Regular cardiac myocyte (primary cell): ENCODE data around the gene NDUFB10. TPM values are rescaled to one million over a fixed set of nuclear protein-coding genes. Genes with fewer than 3 reads are reported as not detected.

Source experiments
- total RNA-seq: library from RNA; depleted of rRNA; stranded (reverse); fragments of >200 nt; gene quantifications from 2 replicates; pipeline ENCODE4 v1.2.3, GENCODE V29; 2014

Gene NDUFB10
- total RNA-seq, result 84.0 and 160 TPM in 2 replicates

DNA sequence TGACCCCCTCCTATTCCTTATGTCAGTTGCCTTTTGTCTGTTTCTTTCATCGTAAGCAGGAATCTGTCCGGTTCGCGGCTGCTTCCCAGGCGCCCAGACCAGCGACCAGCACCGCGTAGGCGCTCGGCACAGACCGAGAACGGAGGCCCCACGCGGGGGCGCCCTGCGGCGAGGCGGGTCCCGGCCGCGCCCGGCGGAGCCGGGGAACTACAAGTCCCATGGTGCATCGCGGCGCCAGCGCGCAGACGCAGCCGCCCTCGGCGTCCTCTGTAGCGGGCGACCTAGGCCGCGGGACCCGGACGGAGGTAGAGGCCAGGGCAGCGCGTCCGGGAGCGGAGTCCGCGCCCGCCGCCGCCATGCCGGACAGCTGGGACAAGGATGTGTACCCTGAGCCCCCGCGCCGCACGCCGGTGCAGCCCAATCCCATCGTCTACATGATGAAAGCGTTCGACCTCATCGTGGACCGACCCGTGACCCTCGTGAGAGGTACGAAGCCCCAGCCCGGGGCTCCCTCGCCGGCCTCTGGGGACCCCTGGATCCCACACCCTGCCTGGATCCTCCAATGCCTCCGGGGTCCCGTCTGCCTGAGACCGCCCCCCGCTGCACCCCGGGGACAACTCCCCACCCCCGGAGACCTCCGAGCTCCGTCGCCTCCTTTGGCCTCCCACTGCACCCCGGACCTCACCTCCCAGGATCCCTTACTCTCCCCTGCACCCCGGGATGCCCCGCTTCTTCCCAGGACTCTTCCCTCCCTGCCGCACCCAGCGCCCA, at the start of gene NDUFB10:
NDUFB10 (plus strand) TSS at position 270 of the 771 bp plus-strand sequence; CDS start at position 357, 87 bp downstream.

DNA sequence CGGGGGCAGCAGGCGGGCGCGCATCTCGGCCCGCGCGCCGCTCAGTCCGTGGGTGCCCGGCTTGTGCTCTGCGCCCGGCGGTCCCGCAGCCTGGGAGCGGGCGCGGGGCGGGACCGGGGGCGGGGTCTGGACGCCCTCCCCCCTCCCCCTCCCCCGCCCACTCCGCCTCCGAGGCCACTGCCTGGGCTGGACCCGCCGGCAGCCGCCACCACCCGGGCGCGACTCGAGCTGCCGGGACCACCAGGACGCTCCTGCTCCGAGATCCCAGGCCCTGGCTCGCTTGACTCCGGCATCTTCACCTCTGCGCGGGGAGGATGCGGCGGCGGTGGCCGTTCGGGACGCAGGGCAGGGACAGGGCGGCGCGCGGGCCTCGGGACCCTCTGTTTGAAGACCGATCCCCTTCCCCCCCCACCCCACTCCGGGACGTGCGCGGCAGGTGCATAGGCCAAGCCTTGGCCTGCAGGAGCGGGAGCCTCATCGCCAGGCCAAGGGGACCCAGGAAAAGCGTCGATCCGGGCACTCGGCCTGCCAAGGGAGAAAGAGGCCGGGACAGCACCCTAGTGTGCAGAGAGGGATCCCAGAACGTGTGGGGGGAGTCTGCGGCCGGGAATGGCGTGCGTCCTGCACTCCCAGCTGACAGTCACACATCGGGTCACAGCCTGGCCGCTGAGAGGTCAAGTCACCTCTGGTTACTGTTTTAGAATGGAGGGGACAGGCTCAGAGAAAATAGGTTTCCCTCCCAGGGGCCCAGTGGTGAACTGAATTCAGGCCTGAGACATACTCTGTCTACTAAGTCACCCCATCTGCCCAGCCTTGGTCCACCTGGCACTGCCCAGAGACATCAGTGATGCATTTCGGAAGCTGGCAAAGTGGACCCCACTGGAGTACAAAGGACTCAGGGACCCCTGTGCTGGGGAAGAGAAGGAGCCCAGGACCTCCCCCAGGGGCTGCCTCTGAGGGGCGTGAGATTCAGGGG, 40.7 kb upstream of the NDUFB10 start, which contains the start of gene HS3ST6:
HS3ST6 (minus strand) TSS at position 65 of the 976 bp plus-strand sequence. CDS start 92 bp downstream, outside the sequence.

DNA sequence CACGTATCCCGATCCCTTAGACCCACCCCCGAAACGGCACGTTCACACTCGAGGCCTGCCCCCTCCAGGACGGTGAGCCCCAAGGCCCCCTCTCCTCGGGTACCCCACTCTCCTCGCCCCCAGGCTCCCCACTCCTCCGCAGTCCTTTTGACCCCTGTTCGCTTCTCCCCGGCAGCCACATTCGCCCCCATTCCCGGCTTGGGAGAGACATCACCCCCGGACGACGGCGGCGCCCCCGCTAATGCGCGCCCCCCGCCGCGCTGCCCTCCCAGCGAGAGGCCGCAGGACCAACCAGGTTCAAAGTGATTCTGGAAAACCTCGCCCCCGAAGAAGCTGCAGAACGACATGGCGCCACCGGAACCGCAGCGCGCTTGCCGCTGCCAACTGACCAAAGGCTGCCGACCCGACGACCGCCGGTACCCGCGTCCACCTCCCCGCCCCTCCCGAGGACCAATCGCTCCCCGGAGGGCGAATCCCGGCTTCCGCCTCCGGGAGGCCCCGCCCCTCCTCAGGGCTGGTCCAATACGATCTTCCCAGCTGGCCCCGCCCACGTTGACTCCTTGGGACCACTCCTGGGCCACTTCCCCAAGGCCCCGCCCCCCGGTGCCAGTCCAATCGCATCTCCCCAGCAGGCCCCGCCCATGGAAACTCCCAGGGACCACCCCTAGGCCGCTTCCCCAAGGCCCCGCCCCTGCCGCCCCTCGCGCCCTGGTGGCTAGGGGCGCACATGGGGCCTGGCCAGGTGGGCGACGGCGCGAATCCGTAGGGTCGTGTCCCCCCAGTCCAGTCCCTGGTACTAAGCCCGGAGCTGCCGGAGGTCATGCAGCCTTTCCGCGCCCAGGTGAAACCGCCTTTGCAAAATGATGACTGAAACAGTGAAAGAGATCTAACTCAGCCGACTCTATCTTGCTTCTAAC, 16.3 kb upstream of the NDUFB10 start, which contains the start of gene MSRB1:
MSRB1 (minus strand) TSS at position 390 of the 917 bp plus-strand sequence; CDS start at position 347, 43 bp downstream.

DNA sequence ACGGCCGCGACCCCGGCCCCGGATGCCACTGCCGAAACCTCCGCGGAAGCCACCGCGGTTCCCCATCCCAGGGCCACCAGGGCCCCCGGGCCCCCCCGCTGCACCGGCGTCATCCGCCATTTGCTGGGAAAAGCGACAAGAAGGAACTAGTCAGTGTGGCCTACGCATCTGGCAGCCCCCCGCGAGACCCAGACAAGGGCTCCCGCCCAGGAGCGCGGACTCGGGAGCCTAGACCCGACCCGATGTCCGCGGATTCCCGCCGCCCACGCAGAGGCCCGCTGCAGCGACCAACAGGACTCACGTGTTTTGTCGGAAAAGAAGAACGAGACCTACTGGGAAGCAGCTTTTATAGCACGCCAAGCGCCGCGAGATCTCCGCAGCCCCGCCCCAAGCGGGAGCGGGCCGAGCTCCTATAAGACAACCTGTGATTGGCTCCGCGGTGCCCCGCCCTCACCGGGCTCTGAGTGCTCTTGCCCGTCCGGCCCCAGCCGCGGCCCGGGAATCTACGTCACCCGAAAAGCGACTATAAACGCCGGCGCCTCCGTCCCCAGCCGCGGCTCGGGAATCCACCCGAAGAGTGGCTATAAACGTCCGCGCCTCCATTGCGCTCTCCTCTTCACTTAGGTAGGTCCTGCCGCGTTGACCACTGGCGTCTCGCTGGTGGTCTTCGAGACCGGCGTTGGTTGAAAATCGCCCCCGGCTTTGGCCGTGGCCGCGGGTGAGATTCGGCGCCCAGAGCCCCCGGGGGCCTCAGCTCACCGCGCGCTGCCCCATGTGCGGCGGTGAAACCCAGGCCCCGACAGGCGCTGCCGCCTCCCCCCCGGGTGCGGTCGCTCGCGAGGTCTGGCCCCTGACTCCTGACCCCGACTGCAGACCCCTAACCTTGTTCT, 5.4 kb downstream of the NDUFB10 start, which contains the start of gene RPS2:
RPS2 (minus strand) TSS at position 321 of the 890 bp plus-strand sequence; CDS start at position 120, 201 bp downstream.

DNA sequence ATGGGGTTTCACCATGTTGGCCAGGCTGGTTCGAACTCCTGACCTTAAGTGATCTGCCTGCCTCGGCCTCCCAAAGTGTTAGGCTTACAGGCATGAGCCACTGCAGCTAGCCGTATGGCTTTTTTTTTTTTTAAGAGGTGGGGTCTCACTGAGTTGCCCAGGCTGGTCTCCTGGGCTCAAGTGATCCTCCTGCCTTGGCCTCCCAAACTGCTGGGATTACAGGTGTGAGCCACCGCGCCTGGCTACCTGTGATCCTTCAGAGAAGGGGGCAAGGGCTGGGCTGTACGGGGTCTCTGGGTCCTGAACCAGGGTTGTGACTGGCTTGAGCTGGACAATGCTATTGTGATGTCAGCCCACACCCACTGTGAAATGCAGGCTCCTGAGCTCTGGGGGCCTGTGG, 7.1 kb downstream of the NDUFB10 start, which contains the start of gene RNF151:
RNF151 (plus strand) TSS at position 397 of the 400 bp plus-strand sequence. CDS start 26 bp downstream, outside the sequence.

DNA sequence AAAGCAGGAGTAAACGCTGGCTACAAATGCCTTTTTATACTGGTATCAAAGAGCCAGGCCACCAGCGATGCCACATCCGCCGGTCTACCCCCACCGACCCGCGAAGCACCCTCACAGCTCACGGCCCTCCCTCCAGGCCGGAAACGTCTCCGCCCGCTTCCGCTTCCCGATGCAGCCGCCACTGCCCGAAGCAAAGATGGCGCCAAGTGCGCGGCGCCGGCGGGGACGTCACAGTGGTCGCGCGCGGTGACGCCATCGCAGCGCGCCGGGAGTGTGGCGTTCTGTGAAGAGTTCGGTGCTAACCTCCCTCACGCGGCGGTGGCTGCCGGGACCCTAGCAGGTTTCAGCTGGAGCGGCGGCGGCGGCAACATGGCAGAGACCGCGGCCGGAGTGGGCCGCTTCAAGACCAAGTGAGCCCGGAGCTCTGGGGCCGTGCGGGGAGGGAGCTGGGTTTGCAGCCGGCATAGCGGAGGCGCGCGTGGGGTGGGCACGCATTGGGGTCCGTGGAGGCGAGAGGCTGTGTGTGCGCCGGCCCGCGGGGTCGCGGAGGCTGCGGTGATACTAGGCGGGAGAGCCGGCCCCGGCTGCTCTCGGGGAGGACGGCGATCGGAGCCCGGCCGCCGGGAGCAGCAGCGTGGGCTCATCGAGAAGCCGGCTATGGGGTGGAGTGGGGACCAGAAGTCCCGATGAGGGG, 12.6 kb downstream of the NDUFB10 start, which contains the start of gene TBL3:
TBL3 (plus strand) TSS at position 258 of the 694 bp plus-strand sequence; CDS start at position 370, 112 bp downstream.

DNA sequence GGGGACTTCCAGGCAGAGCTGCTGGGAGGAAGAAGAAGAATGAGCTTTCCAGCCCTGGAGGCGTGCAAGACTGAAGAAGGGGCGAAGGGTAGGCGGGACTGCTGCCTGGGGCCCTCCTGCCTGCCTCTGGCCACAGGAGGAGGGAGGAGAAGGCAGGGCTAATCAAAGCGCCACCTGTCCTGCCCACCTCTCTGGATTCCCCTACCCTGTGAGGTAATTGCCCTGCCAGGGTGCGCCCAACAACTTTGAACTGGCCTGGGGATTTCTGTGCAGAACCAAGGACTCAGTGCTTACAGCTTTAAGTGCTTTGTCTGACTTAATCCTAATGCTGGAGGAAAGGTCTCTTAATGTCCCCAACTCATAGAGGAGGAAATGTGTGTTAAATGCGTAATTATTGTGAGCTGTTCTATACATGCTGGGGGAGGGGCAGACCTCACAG, 22.1 kb downstream of the NDUFB10 start, which contains the start of gene NOXO1:
NOXO1 (minus strand) TSS at position 72 of the 439 bp plus-strand sequence. CDS start 290 bp downstream, outside the sequence.

DNA sequence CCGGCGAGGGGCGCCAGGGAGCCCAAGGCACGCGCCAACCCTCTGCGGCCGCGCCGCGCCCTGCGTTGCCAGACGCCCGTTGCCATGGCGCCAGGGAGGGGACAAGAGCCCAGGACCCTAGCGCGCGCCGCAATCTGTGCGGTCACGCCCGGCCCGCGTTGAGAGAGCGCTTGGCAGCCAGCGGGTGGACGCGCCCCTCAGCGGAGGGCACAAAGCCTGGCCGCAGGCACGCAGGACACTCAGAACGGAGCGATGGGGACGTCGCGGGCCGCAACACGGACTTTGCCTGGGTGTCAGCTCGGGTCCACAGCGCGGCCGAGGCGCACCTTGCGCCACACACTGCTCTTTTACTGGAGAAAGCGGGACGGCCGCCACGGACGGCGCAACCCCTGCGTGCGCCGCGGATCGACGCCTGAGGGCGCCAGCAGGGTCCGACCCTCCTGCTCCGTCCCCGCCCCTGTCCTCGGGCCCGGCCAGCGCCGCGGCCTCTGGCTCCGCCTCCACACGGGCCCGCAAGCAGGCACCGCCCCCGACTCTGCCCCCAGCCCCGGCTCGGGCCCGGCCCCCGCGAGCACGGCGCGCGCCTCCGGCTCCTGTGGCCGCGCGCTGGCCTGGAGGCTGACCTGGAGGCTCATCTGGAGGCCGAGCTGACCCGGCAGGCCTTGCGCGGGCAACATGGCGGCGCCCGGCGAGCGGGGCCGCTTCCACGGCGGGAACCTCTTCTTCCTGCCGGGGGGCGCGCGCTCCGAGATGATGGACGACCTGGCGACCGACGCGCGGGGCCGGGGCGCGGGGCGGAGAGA, 24.4 kb downstream of the NDUFB10 start, which contains the start of gene GFER:
GFER (plus strand) TSS at position 650 of the 803 bp plus-strand sequence; CDS start at position 676, 26 bp downstream.

DNA sequence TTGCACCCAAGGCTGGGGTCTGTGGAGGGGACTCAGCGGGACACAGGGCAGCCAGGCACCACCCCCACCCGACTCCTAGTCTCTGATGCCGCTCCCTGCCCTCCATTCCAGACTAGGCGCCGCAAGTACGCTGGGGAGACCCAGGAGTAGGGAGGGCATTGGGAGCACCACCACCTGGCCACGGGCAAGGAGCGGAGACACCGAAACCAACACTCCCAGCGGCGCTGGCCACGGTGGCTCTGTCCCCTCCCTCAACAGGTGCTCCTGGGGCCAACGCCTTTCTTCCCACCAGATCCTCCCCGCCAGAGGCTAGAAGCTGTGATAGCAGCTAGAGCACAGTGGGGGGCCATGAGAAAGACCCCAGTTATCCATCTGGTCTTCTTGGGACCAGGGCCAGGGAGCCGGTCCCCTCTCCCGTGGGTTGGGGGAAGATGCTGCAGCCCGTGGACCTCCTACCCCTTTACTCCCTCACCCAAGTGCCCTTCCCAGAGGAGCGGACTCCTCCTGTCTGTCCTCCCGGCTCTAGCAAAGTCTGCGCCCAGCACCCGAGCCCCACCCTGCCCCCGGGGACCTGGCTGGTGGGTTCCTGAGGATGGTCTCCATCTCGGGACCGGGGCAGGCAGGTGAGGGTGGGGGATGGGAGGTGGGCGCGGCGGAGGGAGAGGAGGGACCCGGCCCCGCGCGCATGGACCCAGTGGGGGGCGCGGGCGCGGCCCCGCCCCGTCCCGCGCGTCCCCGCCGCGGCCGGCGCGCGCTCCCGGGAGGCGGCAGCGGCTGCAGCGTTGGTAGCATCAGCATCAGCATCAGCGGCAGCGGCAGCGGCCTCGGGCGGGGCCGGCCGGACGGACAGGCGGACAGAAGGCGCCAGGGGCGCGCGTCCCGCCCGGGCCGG, 30.1 kb downstream of the NDUFB10 start, which contains the start of gene SYNGR3:
SYNGR3 (plus strand) TSS at position 762 of the 892 bp plus-strand sequence. CDS start 133 bp downstream, outside the sequence.

DNA sequence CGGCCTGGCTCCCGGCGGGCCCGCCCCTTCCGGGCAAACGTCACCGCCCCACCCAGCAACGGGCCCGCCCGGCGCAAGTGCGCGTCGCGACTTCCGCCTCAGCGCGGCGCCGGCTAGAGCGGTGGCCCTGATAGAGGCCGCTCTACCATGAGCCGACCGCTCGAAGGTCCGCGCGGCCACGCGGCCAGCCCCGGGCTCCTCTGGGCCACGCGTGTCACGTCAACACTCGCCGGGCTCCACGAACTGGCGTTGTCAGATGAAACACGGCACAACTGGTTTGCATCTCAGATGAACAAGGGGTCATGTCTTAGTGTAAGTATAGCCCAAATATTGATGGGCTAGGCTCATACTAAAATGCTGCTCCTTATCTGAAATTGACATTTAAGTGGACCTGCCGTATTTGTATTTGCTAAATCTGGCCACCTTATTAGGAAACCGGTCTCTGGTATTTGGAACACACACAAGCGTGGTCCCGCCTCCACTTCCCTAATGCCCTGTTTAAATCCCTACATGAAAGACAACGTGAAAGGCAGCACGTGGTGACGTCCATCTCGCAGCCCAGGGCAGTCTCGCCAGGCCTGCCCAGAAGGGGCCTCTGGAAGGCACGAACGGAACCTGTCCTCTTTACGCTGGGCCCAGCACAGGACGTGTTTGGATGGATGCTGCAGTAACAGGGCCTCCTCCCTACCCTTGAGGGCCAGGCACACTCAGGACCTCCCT, 50.6 kb downstream of the NDUFB10 start, which contains the start of gene ZNF598:
ZNF598 (minus strand) TSS at position 31 of the 720 bp plus-strand sequence.

Other genes starting within 250 kb of the NDUFB10 start
- gene NME3, start 188.0 kb upstream of the NDUFB10 start, total RNA-seq, result 71.9 and 85.4 TPM in 2 replicates
- 7.7 and 9.6 TPM in 2 replicates for gene EME2, start 186.7 kb upstream of the NDUFB10 start, total RNA-seq
- 45.1 and 90.1 TPM in 2 replicates for gene MRPS34, start 186.4 kb upstream of the NDUFB10 start, total RNA-seq
- 21.5 and 37.5 TPM in 2 replicates for gene SPSB3, start 177.0 kb upstream of the NDUFB10 start, total RNA-seq
- gene NUBP2, start 176.6 kb upstream of the NDUFB10 start, total RNA-seq, result 52.7 and 84.4 TPM in 2 replicates
- gene IGFALS, start 165.8 kb upstream of the NDUFB10 start, total RNA-seq, result not detected in 2 replicates
- 70.5 and 79.0 TPM in 2 replicates for gene HAGH, start 132.7 kb upstream of the NDUFB10 start, total RNA-seq
- gene FAHD1, start 132.3 kb upstream of the NDUFB10 start, total RNA-seq, result 62.6 and 71.5 TPM in 2 replicates
- 0.28 TPM in 1 of 2 replicates, not detected in the other for gene MEIOB, start 87.4 kb upstream of the NDUFB10 start, total RNA-seq
- not detected in 2 replicates for gene HS3ST6, start 41.1 kb upstream of the NDUFB10 start, total RNA-seq
- 3.1 and 11.5 TPM in 2 replicates for gene MSRB1, start 16.3 kb upstream of the NDUFB10 start, total RNA-seq
- under 0.01 TPM in 1 of 2 replicates, not detected in the other for gene RPL3L, start 4.8 kb upstream of the NDUFB10 start, total RNA-seq
- gene RPS2, start 5.3 kb downstream of the NDUFB10 start, total RNA-seq, result 1,090 and 2,696 TPM in 2 replicates
- not detected in 2 replicates for gene RNF151, start 7.3 kb downstream of the NDUFB10 start, total RNA-seq
- gene TBL3, start 12.5 kb downstream of the NDUFB10 start, total RNA-seq, result 27.1 and 56.0 TPM in 2 replicates
- under 0.01 TPM in 1 of 2 replicates, not detected in the other for gene NOXO1, start 21.9 kb downstream of the NDUFB10 start, total RNA-seq
- 9.0 and 10.2 TPM in 2 replicates for gene GFER, start 24.7 kb downstream of the NDUFB10 start, total RNA-seq
- gene SYNGR3, start 30.4 kb downstream of the NDUFB10 start, total RNA-seq, result 2.3 and 2.8 TPM in 2 replicates
- 8.5 and 21.1 TPM in 2 replicates for gene ZNF598, start 50.3 kb downstream of the NDUFB10 start, total RNA-seq
- gene NPW, start 60.2 kb downstream of the NDUFB10 start, total RNA-seq, result 0.28 and 0.58 TPM in 2 replicates
- 20.6 and 41.8 TPM in 2 replicates for gene NHERF2, start 67.4 kb downstream of the NDUFB10 start, total RNA-seq
- 20.6 and 28.9 TPM in 2 replicates for gene NTHL1, start 88.3 kb downstream of the NDUFB10 start, total RNA-seq
- 35.9 and 45.7 TPM in 2 replicates for gene TSC2, start 88.4 kb downstream of the NDUFB10 start, total RNA-seq
- gene PKD1, start 176.4 kb downstream of the NDUFB10 start, total RNA-seq, result 96.4 and 129 TPM in 2 replicates
- 0.56 and 0.58 TPM in 2 replicates for gene RAB26, start 189.1 kb downstream of the NDUFB10 start, total RNA-seq
- gene TRAF7, start 196.2 kb downstream of the NDUFB10 start, total RNA-seq, result 33.8 and 44.3 TPM in 2 replicates
- 0.19 and 0.56 TPM in 2 replicates for gene CASKIN1, start 237.1 kb downstream of the NDUFB10 start, total RNA-seq
- 20.3 and 34.1 TPM in 2 replicates for gene MLST8, start 245.9 kb downstream of the NDUFB10 start, total RNA-seq